Stimulated activated CD8-positive, alpha-beta memory T cell treated with anti-CD3 and anti-CD28 coated beads, Interleukin-12 subunit alpha, Interleukin-12 subunit beta, amount 100 ng/mL, for 24 hours (primary cell): ENCODE measurements around the gene LARP4.
"Not testable (repeated sequence)": the region's sequence is repeated elsewhere in the genome, so short reads cannot be mapped to it uniquely, and the experiment has no call there.

Source experiments
- DNase-seq: peaks from one replicate; pipeline ENCODE4 v3.0.0-alpha.2; 2020; ENCODE audit errors: extremely low read depth

LARP4 gene

DNA sequence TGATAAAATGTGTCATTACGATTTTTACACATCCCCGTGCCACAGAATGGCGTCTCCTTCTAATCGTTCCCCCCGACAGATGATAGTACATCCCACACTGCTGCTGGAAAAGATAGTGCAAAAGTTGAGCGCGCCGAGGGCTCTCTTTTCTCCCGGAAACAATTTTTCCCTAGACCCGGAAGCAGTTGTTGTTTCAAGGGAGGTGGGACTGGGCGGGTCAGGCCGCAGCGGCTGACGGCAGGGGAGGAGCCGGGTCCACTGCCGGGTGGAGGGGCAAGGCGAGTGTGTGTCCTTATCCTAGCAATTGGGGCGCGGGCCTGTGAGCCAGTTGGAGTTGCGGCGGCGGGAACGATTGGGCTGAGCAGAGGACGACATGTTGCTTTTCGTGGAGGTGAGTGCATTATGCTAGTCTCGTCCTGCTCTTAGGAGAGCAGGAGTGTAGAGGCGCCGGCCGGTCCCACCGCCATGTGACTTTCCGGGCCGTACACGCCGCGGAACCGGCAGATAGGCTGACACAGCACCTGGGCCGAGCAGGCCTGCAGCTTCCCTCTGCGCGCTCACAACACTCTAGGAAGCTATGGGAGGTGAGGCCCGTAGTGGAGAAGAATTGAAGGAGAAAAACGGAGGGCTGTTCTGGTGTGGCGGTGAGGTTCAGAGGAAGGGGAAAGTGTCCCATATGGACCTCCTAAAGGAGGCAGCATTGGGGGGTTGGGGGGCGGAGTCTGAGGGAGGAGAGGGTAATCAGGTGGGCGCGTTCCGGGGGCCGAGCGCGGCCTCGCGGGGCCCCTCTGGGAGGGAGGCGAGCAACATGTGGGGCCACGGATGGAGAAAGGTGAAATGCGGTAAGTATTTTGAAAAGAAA, at the start of gene LARP4:
TSS of gene LARP4 (plus strand) at position 248 of the 862 bp plus-strand sequence. CDS start at position 374, 126 bp downstream.
- DNase-seq: peak; percentile 76

DNA sequence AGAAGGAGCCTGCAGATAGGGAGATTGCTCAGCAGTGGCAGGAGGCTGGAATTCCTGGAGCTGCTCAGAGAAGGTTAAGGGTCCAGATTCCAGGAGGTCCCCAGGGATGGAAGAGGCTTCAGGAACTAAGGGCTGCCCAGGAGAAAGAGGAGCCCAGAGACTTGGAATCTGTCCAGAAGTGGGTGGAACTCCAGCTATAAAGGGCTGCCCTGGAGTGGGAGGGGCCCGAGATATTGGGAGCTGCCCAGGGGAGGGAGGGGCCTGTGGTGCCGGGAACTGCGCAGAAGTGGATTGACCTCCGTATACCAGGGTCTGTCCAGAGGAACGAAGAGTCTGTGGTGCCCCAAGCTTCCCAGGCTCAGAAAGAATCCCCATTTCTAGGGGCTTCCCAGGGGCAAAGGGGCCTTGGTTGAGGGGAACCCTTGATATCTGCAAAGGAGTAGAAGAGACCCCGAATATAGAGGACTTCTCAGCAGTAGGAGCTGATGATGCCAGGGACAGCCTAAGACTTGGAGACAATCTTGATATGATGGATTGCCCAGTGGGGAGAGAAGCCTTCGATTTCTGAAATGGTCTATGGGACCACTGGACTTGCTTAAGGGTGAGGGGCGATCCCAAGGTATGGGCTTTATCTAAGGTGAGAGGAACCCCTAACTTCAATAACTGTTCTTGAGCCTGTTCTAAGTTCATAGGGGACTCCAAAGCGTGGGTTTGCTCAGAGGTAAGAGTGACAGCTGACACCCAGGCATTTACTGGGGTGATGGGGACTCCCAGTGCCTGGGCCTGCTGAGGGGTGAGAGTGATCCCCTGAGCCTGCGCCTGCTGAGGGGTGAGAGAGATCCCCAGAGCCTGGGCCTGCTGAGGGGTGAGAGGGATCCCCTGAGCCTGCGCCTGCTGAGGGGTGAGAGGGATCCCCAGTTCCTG, 49.3 kb upstream of the LARP4 start:
- DNase-seq: no peak

DNA sequence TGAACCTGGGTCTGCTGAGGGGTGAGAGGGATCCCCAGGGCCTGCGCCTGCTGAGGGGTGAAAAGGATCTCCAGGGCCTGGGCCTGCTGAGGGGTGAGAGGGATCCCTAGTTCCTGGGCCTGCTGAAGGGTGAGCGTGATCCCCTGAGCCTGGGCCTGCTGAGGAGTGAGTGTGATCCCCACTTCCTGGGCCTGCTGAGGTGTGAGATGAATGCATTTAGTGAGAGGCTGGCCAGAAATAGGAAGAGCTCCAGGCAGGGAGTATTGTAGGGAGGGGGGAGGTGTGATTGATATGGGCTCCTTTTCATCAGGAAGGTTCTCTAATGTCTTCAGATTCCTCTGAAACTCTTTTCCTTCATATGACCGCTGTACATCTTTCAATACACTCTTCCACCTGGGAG, 47.3 kb upstream of the LARP4 start:
- no peak for DNase-seq

DNA sequence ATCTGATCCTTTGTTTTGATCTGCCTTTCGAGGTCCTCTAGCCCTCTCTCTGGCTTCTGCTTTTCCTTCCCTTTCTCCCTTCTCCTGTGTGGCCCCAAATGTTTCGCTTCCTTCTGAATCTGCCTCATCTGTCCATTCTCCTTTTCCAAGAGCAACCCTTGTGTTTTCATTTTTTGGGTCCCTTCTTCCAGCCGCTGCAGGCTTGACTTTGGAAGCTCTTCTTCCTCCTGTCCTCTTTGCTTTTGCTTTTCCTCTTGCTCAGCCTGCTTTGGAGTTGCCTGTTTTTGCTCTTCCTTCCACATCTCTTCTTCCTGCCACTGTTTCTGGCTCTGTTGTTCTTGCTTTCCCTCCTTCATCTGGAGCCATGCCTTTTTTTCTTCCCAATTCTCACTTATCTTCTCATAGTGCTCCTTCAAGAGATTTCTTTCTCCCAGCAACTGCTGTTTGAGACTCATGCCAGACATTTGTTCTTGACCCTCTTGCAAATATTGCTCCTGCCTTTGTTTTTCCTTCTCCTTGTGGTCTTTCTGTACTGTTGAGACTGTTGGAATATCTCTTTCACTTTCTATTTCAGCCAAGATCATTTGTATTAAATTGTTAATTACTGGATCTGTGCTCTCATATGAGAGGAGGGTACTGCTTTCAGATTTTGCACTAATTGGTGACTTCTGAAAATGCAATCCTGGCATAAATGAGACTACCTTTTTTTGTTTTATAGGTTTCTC, 46.7 kb upstream of the LARP4 start:
- no peak for DNase-seq

DNA sequence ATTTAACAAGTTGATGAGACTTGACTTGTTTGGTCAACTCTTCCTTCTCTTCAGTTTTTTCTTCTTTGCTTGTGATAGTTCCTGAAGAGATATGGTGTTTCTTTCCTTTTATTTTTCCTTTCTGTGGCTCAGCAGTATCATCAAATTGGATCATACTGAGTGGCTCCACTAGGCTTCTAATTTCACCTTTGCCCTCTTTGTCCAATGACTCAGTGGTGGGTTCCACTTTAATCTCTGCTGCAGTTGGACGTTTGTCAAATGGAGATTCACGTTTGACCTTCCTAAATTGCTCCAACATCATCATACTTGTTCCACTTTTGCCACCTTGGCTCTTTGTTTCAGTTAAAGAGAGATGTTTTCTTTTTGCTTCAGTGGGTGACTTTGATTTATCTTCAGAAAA, 45.8 kb upstream of the LARP4 start:
- no peak for DNase-seq

DNA sequence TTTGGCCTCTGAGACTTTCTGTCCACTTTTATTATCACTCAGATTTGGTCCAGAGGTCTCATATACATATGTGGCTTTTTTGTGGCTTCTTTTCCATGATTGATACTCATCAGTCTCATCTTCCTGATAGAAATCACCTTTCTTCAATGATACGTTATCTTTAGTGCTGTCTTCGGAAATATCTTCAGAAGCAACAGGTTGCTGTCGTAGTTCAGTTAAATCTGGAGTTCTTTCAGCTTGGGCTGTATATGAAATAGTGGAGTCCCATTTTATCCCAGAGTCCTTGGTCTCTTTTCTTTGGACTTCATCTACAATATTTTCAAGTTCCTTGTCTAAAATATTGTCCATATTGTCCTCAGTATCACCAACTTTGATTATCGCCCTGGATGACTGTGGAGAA, 45.3 kb upstream of the LARP4 start:
- no peak for DNase-seq

DNA sequence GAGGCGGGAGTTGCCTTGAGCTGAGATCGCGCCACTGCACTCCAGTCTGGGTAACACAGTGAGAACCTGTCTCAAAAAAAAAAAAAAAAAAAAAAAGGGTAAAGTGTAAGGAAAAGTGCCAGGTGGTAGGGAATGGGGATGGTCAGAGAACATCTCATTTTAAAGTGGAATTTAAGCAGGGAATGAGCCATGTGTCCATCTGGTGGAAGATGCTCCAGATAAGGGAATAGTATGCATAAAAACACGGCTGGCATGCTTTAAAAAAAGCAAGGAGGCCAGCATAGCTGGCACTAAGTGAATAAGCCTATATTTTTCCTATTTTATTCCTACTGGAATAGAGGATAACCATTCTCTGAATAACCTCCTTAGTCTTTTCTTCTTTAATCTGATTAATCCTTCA, 38.0 kb upstream of the LARP4 start:
- no peak for DNase-seq

DNA sequence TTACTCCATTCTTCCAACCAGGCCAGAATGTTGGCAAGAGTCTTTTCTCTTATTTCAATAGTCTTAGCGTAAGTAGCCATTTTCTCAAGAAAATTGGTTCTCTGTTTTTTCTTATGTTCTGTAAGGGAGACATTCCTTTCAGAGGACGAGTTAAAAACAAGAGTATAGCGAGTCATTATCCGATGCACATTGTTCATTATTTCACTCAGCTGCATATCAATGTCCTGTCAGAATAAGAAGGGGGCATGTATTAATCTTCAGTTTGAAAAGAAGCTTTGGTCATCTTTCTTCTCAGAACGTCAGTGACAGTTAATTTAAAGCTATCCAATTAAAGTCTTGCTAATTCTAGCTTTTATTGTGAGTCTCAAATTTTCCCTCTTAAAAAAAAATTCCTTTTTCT, 37.5 kb upstream of the LARP4 start:
- no peak for DNase-seq

DNA sequence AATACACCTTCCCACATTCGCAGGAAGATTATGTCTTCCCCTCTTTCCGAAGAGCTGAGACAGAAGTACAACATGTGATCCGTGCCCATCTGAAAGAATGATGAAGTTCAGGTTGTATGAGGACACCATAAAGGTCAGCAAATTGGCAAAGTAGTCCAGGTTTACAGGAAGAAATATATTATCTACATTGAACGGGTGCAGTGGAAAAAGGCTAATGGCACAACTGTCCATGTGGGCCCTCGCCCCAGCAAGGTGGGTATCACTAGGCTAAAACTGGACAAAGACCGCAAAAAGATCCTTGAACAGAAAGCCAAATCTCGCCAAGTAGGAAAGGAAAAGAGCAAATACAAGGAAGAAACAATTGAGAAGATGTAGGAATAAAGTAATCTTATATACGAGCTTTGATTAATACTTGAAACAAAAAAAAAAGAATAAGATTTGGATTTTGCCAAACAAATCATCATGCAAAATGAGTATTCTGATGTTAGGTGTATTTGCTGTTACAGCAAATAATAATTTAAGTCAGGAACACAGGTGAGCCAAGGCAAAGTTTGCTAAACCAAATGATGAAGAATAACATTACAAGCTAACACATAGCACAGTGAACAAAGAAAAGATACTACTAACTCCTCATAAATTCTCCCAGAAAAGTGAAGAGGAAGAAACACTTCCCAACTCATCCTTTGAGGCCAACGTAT, 34.8 kb upstream of the LARP4 start:
- DNase-seq: no peak

DNA sequence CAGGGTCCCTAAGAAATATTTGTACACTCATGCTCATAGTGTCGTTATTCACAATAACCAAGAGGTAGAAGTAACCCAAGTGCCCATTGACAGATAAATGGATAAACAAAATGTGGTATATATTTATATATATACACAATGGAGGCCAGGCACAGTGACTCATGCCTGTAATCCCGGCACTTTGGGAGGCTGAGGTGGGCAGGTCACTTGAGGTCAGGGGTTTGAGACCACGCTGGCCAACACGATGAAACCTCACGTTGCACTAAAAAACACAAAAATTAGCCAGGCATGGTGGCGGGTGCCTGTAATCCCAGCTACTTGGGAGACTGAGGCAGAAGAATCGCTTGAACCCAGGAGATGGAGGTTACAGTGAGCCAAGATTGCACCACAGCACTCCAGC, 30.0 kb upstream of the LARP4 start:
- DNase-seq: not testable (repeated sequence)

DNA sequence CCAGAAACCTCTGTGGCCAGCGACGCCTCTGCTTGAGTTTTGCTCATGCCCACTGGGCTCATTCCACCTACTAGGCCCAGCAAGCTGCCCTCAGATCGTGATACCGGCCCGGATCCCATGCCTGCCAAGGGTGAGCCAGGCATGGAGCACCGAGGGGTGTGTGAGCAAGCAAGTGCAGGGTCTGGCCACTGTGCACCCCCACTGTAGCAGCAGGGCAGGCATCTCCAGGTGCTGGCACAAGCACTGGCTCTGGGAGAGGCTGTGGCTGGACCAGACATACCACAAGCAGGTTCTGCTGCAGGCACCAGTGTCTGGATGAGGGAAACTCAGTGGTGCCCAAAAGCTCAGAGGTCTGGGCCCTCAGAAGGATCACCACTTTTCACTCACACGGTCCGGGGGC, 24.9 kb upstream of the LARP4 start:
- DNase-seq: no peak

DNA sequence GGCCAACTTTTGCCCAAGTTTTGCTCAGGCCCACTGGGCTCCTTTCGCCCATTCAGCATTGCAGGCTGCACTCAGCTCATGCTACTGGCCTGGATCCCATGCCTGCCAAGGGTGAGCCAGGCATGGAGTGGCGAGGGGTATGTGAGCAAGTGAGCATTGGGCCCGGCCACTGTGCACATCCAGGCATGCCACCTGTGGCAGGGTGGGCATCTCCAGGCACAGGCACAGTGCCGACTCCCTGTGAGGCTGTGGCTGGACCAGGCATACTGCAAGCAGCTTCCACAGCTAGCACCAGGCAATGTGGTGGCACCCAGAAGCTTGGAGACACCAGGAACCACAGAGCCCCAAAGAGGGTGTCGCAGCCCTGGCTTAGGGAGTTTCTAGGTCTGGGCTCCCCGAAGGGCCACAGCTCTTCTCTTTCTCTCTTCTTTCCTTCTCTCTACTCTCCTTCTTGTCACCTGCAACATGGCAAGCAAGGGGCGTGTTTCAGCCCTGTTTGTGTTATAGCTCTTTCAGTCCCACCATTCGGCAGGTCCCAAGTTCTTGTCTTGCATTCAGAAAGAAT, 19.8 kb upstream of the LARP4 start:
- DNase-seq: no peak

DNA sequence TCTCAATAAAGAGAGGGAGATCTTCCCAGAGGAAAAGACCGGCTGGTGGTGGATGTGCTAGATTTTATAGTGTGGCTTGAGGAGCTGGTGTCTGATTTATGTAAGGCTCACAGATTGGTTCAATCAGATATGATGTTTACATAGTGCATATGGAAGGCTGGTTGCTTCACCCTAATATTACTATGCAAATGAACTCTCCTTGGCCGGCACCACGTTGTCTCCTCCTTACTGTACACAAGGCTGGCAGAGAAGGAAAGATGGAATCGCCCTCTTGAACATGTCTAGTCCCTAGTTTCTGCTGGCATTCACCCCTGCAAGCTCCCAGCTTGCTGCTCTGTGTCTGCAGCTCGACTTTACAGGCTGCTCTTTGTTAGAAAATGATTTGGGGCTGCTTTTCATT, 13.2 kb upstream of the LARP4 start:
- DNase-seq: no peak

DNA sequence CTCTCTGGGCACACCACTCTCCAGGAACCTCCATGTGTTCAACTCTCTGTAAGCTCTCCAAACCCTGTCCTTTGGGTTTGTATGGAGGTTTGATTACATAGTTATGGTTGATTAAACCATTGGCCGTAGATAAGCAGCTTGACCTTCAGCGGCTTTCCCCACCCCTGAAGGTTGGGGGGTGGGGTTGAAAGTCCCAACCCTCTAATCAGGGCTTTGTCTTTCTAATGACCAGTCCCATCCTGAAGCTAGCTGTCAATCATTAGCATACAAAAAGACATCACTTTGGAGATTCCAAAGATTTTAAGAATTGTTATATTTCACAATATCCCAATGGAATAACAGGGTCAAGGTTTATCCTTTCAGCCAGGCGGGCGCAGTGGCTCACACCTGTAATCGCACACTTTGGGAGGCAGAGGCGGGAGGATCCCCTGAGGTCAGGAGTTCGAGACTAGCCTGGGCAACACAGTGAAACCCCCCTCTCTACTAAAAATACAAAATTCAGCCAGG, 12.7 kb upstream of the LARP4 start:
- DNase-seq: no peak

DNA sequence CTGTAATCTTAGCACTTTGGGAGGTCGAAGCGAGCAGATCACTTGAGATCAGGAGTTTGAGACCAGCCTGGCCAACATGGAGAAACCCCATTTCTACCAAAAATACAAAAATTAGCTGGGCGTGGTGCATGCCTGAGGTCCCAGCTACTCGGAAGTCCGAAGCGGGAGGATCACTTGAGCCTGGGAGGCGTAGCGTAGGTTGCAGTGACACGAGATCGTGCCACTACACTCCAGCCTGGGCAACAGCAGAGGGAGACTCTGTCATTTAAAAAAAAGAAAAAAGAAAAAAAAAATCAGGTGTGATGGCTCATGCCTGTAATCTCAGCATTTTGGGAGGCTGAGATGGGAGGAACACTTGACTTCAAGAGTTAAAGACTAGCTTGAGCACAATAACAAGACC, 11.9 kb upstream of the LARP4 start:
- not testable (repeated sequence) for DNase-seq

DNA sequence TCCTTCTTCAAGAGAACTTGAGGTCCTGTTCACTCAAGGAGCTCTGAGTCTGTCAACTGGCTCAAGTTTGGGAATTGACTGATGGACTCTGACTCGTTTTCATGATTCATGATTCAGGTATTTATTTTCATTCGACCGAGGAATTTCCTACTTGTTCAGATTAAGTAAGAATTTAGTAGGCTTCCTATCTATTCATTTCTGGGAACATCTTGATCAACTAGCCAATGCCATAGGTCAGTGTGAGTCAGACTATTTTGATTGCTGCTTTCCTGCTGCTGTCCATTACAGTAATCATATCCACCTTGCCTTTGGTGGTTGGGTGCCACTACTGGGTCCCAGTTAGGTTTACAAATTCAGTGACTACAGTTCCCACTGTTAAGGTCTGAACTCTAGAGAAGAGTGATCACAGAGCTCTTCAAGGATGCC, 10.4 kb upstream of the LARP4 start:
- no peak for DNase-seq

DNA sequence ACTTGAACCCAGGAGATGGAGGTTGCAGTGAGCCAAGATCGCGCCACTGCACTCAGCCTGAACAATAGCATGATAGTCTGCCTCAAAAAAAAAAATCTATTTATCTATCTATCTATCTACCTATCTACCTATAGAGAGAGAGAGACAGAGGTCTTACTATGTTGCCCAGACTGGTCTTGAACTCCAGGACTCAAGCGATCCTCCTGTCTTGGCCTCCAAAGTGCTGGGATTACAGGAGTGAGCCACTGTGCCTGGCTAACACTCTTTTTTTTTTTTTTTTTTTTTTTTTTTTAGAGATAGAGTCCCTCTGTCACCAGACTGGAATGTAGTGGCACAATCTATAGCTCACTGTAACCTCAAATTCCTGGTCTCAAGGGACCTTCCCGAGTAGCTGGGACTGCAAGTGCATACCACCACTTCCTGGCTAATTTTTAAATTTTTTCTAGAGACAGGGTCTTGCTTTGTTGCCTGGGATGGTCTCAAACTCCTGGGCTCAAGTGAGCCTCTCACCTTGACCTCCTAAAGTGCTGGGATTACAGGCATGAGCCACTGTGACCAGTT, 6.1 kb upstream of the LARP4 start:
- no peak for DNase-seq

DNA sequence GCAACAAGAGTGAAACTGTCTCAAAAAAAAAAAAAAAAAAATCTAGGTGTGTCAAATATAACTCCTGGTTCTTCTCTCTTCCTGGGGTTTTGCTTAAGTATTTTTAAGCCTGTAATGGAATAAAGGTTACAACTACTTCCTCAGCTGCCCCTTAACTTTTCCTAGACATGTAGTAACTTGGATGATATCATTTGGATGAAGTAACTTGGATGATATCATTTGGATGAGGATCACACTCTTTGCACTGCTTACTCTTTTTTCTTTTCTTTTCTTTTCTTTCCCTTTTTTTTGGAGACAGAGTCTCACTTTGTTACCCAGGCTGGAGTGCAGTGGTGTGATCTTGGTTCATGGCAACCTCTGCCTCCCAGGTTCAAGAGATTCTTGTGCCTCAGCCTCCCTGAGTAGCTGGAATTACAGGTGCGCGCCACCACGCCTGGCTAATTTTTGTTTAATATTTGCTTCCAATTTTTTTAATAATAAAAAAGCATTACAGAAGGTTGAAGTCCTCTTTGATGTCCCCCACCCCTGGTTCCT, 3.5 kb upstream of the LARP4 start:
- no peak for DNase-seq

DNA sequence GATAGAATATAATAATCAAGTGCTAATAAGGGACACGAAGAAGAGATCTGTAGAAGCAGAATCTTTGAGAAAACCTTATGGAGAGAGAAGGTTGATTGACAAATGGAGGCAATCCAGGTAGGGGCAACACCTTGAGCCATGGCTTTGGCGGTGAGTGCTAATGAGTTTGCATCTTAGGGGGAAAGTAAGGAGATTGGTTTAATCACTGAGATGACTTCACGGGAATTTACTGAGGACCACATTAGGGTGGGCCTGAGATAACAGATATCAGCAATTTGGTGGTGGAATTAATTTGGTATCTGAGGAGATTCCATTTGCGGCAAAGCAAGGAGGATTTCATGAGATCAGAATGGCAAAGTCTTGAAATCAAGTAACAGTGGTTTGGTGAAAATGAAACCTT, 1.8 kb upstream of the LARP4 start:
- DNase-seq: no peak

DNA sequence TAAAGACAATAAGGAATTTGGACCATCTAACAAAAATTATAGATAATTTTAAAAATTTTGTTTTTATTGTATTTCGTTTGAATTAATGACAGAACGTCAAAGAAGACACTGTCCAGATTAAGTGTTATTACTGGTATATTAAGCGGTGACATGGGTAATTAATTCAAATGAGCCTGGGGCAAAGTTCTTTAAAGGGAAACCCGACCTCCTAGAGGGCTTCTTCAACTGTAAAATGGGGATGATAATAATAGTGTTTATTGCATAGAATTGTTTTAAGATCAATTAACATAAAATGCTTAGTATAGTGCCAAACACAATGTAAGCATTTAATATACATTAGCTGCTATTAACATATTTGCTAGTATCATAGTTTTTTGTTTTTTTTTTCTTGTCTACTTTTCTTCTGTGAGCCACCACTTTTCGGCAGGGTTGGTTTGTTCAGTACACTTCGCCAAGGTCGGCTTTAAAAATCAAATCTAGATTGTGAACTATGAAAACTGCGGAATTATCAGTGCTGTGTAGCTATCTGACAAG, 514 bp upstream of the LARP4 start:
- DNase-seq: no peak
